Erythroblast (primary cell): ENCODE data around the gene RCAN2.

Source experiments
- GATA1 ChIP-seq: IDR thresholded peaks from 2 replicates; pipeline ENCODE4 v1.6.1; 2011; ENCODE audit warnings: low read depth, mild to moderate bottlenecking, control low read depth, low read length, moderate library complexity
- POLR2A ChIP-seq: IDR thresholded peaks from 2 replicates; pipeline ENCODE4 v1.6.1; 2011; ENCODE audit warnings: mild to moderate bottlenecking, low read length

DNA sequence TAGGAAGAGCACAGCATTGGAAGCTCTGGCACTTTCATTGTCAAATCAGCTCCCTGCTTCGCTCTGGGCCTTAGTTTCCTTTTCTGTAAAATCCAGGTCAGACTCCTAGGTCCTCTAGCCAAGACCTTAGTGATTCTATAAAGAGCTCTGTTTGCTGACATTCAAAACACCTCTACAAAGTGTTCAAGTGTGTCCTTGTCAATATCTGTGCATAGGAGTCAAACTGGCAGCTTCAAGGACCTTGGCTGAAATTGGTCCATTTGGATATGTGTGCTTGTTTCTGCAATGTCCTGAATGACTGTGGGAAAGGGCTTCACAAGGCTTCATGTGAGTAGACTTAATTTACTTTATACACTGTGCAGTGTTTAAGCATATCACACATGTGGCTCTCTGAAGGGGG, 246.6 kb downstream of the RCAN2 start:
- TF ChIP-seq POLR2A, result no peak
- no peak for TF ChIP-seq GATA1
